Measurements from ENCODE around the gene STEAP1B. TPM values are rescaled to one million over a fixed set of nuclear protein-coding genes. Genes with fewer than 3 reads are reported as not detected.

Gene STEAP1B
- total and polyA plus RNA-seq, 2 experiments from 2014 or later, result 0.16 TPM; not detected in 1

GRCh38 chr7:22385326-22385725 is 114.7 kb downstream of the STEAP1B start:
- H3K27me3 ChIP-seq, result no peaks in the 10 kb centered on the region
- DNase-seq (ENCODE audit: low spot score), result no peak
- no peak overlapping the region for H2AFZ ChIP-seq
- H4K20me1 ChIP-seq (ENCODE audit: insufficient read depth, poor library complexity, severe bottlenecking), result no peaks in the 10 kb centered on the region
- H3K4me2 ChIP-seq, result no peak overlapping the region
- H3K4me1 ChIP-seq (ENCODE audit: insufficient read depth), result no peaks in the 10 kb centered on the region
- H3K36me3 ChIP-seq (replicated peaks; ENCODE audit: insufficient read depth, low read depth), result no peaks in the 10 kb centered on the region
- H3K4me3 ChIP-seq, result no peak overlapping the region
- no peaks in the 10 kb centered on the region for H3K9me2 ChIP-seq (replicated peaks; ENCODE audit: insufficient read depth)
- no peaks in the 10 kb centered on the region for H3K79me2 ChIP-seq
- no peak for TF ChIP-seq EZH2phosphoT487 (IDR thresholded peaks at IDR 0.05; ENCODE audit: low read depth, severe bottlenecking, unreplicated experiment)
- WGBS (ENCODE audit: low lambda C conversion rate, missing lambda C conversion rate), result 88% methylated on average over 4 of the region's 4 CpGs
- H3K27ac ChIP-seq, result no peak overlapping the region
- H3K9me3 ChIP-seq (ENCODE audit: low read depth), result no peaks in the 10 kb centered on the region

- H2AFZ ChIP-seq, result no peak overlapping the region
- H3K4me2 ChIP-seq, result no peak overlapping the region
- DNase-seq (ENCODE audit: low spot score), result no peak
- H3K27ac ChIP-seq, result no peak overlapping the region
- peaks cover 5% of the 10 kb centered on the region for H3K4me1 ChIP-seq (ENCODE audit: insufficient read depth)
- no peaks in the 10 kb centered on the region for H3K9me2 ChIP-seq (replicated peaks; ENCODE audit: insufficient read depth)
- no peak for TF ChIP-seq EZH2phosphoT487 (IDR thresholded peaks at IDR 0.05; ENCODE audit: low read depth, severe bottlenecking, unreplicated experiment)
- TF ChIP-seq CTCF (IDR thresholded peaks at IDR 0.05; ENCODE audit: poor library complexity), result no peak
- TF ChIP-seq EZH2 (IDR thresholded peaks at IDR 0.05; ENCODE audit: borderline replicate concordance), result no peak
- no peaks in the 10 kb centered on the region for H3K27me3 ChIP-seq
- WGBS (ENCODE audit: low lambda C conversion rate, missing lambda C conversion rate), result 78% methylated on average over 2 of the region's 2 CpGs
- H3K79me2 ChIP-seq, result no peaks in the 10 kb centered on the region
- H4K20me1 ChIP-seq (ENCODE audit: insufficient read depth, poor library complexity, severe bottlenecking), result no peaks in the 10 kb centered on the region
- no peak overlapping the region for H3K4me3 ChIP-seq
- H3K36me3 ChIP-seq (replicated peaks; ENCODE audit: insufficient read depth, low read depth), result no peaks in the 10 kb centered on the region
- H3K9me3 ChIP-seq (ENCODE audit: low read depth), result no peaks in the 10 kb centered on the region
These were observed 119.7 kb downstream of the STEAP1B start for GRCh38 chr7:22380333-22380732.

- Histone ChIP-seq H3K9me2 (replicated peaks; ENCODE audit: insufficient read depth) (no peaks in the 10 kb centered on the region), H3K27ac (peak overlapping the region; percentile 79)
- 64% methylated on average over 7 of the region's 7 CpGs for WGBS (ENCODE audit: low lambda C conversion rate, missing lambda C conversion rate)
These were observed 121.6 kb downstream of the STEAP1B start for GRCh38 chr7:22378199-22378980.

More at GRCh38 chr7:22378199-22378980, 121.6 kb downstream of the STEAP1B start:
- Histone ChIP-seq H3K4me3 (no peak overlapping the region), H3K4me2 (no peak overlapping the region), H3K79me2 (no peaks in the 10 kb centered on the region), H3K4me1 (ENCODE audit: insufficient read depth) (peaks cover 5% of the 10 kb centered on the region), H3K27me3 (no peaks in the 10 kb centered on the region), H2AFZ (no peak overlapping the region), H3K36me3 (replicated peaks; ENCODE audit: insufficient read depth, low read depth) (no peaks in the 10 kb centered on the region), H3K9me3 (ENCODE audit: low read depth) (no peaks in the 10 kb centered on the region), H4K20me1 (ENCODE audit: insufficient read depth, poor library complexity, severe bottlenecking) (no peaks in the 10 kb centered on the region)
- TF ChIP-seq EZH2 (IDR thresholded peaks at IDR 0.05; ENCODE audit: borderline replicate concordance) (no peak), CTCF (IDR thresholded peaks at IDR 0.05; ENCODE audit: poor library complexity) (no peak), EZH2phosphoT487 (IDR thresholded peaks at IDR 0.05; ENCODE audit: low read depth, severe bottlenecking, unreplicated experiment) (no peak)
- DNase-seq (ENCODE audit: low spot score), result peak; percentile 52

All from hepatocyte (in vitro differentiated cells).